Naive B cell (primary cell): ENCODE measurements around the gene HINT1. TPM values are rescaled to one million over a fixed set of nuclear protein-coding genes. Genes with fewer than 3 reads are reported as not detected.
"Not testable (repeated sequence)": the region's sequence is repeated elsewhere in the genome, so short reads cannot be mapped to it uniquely, and the experiment has no call there.

Experiments used
- ATAC-seq, 2 donors: fragments of 150-1000 bp; cut with Tn5 transposase; 2 replicates each; pipeline ENCODE4 v1.10.0; 2021; ENCODE audit warnings: low read depth in 2 of 2, mild to moderate bottlenecking in 2 of 2, moderate library complexity in 2 of 2
- DNase-seq: peaks from one replicate; pipeline ENCODE4 v3.0.0; 2022
- H3K27ac Mint-ChIP-seq, 6 donors: one replicate each; pipeline ENCODE4 v1.8.0; 2020 to 2022; ENCODE audit warnings: mild to moderate bottlenecking in 6 of 6, mixed read lengths in 6 of 6, moderate library complexity in 5 of 6, inconsistent platforms in 2 of 6
- H3K27me3 Mint-ChIP-seq, 3 donors: one replicate each; pipeline ENCODE4 v1.8.0; 2021 to 2022; ENCODE audit warnings: mixed read lengths in 3 of 3, mild to moderate bottlenecking in 1 of 3
- H3K36me3 Mint-ChIP-seq, 2 donors: one replicate each; pipeline ENCODE4 v1.8.0; 2020 to 2022; ENCODE audit warnings: mixed read lengths in 2 of 2, inconsistent platforms in 1 of 2, mild to moderate bottlenecking in 1 of 2
- H3K4me1 Mint-ChIP-seq, 3 donors: one replicate each; pipeline ENCODE4 v1.8.0; 2020 to 2022; ENCODE audit warnings: mixed read lengths in 3 of 3, inconsistent platforms in 1 of 3, mild to moderate bottlenecking in 1 of 3, moderate library complexity in 1 of 3
- H3K4me3 Mint-ChIP-seq, 8 donors: one replicate each; pipeline ENCODE4 v1.8.0; 2020 to 2022; ENCODE audit warnings: mild to moderate bottlenecking in 8 of 8, mixed read lengths in 8 of 8, moderate library complexity in 8 of 8, inconsistent platforms in 2 of 8
- H3K9me3 Mint-ChIP-seq, 7 donors: one replicate each; pipeline ENCODE4 v1.8.0; 2020 to 2022; ENCODE audit warnings: mixed read lengths in 7 of 7, mild to moderate bottlenecking in 5 of 7, inconsistent platforms in 2 of 7, moderate library complexity in 1 of 7
- polyA plus RNA-seq, 6 donors: library from polyadenylated mRNA; unstranded; fragments of 300-500 nt; fragmentation: Illumina TruSeq; gene quantifications; one replicate each; pipeline ENCODE4 v1.2.3, GENCODE V29; 2021; ENCODE audit warnings: low read depth in 6 of 6

HINT1 gene
- polyA plus RNA-seq, 6 donors from 2014 or later = 346 to 502 (median 420) TPM

- no peaks in the 10 kb centered on the region for H3K4me1 Mint-ChIP-seq
- DNase-seq (no peak), ATAC-seq (no peak)
- H3K27ac Mint-ChIP-seq = peak overlapping the region in 4 of 6 donors; percentile 33 to 86 (median 58)
- no peak overlapping the region for H3K4me3 Mint-ChIP-seq
- H3K36me3 Mint-ChIP-seq = peaks cover 0 to 5% of the 10 kb centered on the region in 2 donors
- H3K27me3 Mint-ChIP-seq = no peaks in the 10 kb centered on the region
- H3K9me3 Mint-ChIP-seq = no peaks in the 10 kb centered on the region
Measured at GRCh38 chr5:131195696-131196095, 30.6 kb upstream of the HINT1 start.

GRCh38 chr5:131194725-131195124, 29.7 kb upstream of the HINT1 start:
- no peak for DNase-seq
- no peak overlapping the region for H3K4me3 Mint-ChIP-seq
- H3K36me3 Mint-ChIP-seq = peaks cover 1 to 5% of the 10 kb centered on the region in 2 donors
- no peaks in the 10 kb centered on the region for H3K4me1 Mint-ChIP-seq
- no peaks in the 10 kb centered on the region for H3K27me3 Mint-ChIP-seq
- no peaks in the 10 kb centered on the region for H3K9me3 Mint-ChIP-seq
- peak overlapping the region in 5 of 6 donors; percentile 41 to 69 (median 57) for H3K27ac Mint-ChIP-seq
- ATAC-seq = no peak

GRCh38 chr5:131193897-131194296, 28.8 kb upstream of the HINT1 start:
- H3K27ac Mint-ChIP-seq, ATAC-seq, H3K4me3 Mint-ChIP-seq, H3K27me3 Mint-ChIP-seq, H3K36me3 Mint-ChIP-seq, H3K4me1 Mint-ChIP-seq, DNase-seq, H3K9me3 Mint-ChIP-seq: not testable (repeated sequence)

GRCh38 chr5:131193106-131193505, 28.1 kb upstream of the HINT1 start:
- no peak for ATAC-seq
- Mint-ChIP-seq H3K9me3 (no peaks in the 10 kb centered on the region), H3K27ac (peak overlapping the region in 1 of 6 donors; percentile 41), H3K4me1 (no peaks in the 10 kb centered on the region), H3K4me3 (no peak overlapping the region), H3K36me3 (peaks cover 5 to 7% of the 10 kb centered on the region in 2 donors), H3K27me3 (no peaks in the 10 kb centered on the region)
- no peak for DNase-seq

GRCh38 chr5:131186561-131187256, 21.7 kb upstream of the HINT1 start:
- Mint-ChIP-seq H3K4me3 (no peak overlapping the region), H3K36me3 (peaks cover 18 to 19% of the 10 kb centered on the region in 2 donors), H3K27ac (no peak overlapping the region), H3K27me3 (no peaks in the 10 kb centered on the region), H3K9me3 (no peaks in the 10 kb centered on the region), H3K4me1 (no peaks in the 10 kb centered on the region)
- ATAC-seq (no peak), DNase-seq (no peak)

GRCh38 chr5:131185523-131186104, 20.6 kb upstream of the HINT1 start:
- no peaks in the 10 kb centered on the region for H3K9me3 Mint-ChIP-seq
- H3K4me3 Mint-ChIP-seq = peak overlapping the region in 1 of 8 donors; percentile 42
- H3K27ac Mint-ChIP-seq = no peak overlapping the region
- H3K36me3 Mint-ChIP-seq = peaks cover 18 to 19% of the 10 kb centered on the region in 2 donors
- no peaks in the 10 kb centered on the region for H3K4me1 Mint-ChIP-seq
- DNase-seq = no peak
- no peaks in the 10 kb centered on the region for H3K27me3 Mint-ChIP-seq
- ATAC-seq = no peak

- peaks cover 4 to 9% (median 8%) of the 10 kb centered on the region in 3 donors for H3K4me1 Mint-ChIP-seq
- H3K27me3 Mint-ChIP-seq = no peaks in the 10 kb centered on the region
- ATAC-seq = no peak
- no peak for DNase-seq
- H3K9me3 Mint-ChIP-seq = no peaks in the 10 kb centered on the region
- peaks cover 11 to 15% of the 10 kb centered on the region in 2 donors for H3K36me3 Mint-ChIP-seq
- no peak overlapping the region for H3K27ac Mint-ChIP-seq
- H3K4me3 Mint-ChIP-seq = no peak overlapping the region
Measured at GRCh38 chr5:131182839-131183238, 17.8 kb upstream of the HINT1 start.

- no peak for ATAC-seq
- Mint-ChIP-seq H3K4me3 (no peak overlapping the region), H3K9me3 (no peaks in the 10 kb centered on the region), H3K4me1 (peaks cover 11 to 18% (median 15%) of the 10 kb centered on the region in 3 donors), H3K36me3 (peaks cover 10 to 15% of the 10 kb centered on the region in 2 donors), H3K27ac (no peak overlapping the region), H3K27me3 (no peaks in the 10 kb centered on the region)
- DNase-seq = no peak
Measured at GRCh38 chr5:131180407-131180806, 15.4 kb upstream of the HINT1 start.

GRCh38 chr5:131171276-131171810, 6.3 kb upstream of the HINT1 start:
- Mint-ChIP-seq H3K27ac (peak overlapping the region; percentile 93 to 98 (median 96)), H3K4me1 (peaks cover 32 to 46% (median 42%) of the 10 kb centered on the region in 3 donors), H3K36me3 (no peaks in the 10 kb centered on the region), H3K4me3 (peak overlapping the region; percentile 93 to 100 (median 98)), H3K9me3 (no peaks in the 10 kb centered on the region), H3K27me3 (no peaks in the 10 kb centered on the region)
- ATAC-seq (no peak), DNase-seq (no peak)

GRCh38 chr5:131170540-131171275, 5.7 kb upstream of the HINT1 start, which contains the start of gene LYRM7:
TSS of gene LYRM7 (plus strand) at chr5:131170944. CDS start at chr5:131171021, 77 bp downstream.
- no peaks in the 10 kb centered on the region for H3K36me3 Mint-ChIP-seq
- peak within 1 kb of the TSS; percentile 93 to 100 (median 98) for H3K4me3 Mint-ChIP-seq
- H3K27ac Mint-ChIP-seq = peak within 1 kb of the TSS; percentile 93 to 98 (median 96)
- no peaks in the 10 kb centered on the region for H3K27me3 Mint-ChIP-seq
- DNase-seq (peak; percentile 95), ATAC-seq (peak; percentile 91)
- no peaks in the 10 kb centered on the region for H3K9me3 Mint-ChIP-seq
- peaks cover 37 to 52% (median 42%) of the 10 kb centered on the region in 3 donors for H3K4me1 Mint-ChIP-seq

GRCh38 chr5:131169810-131170539, 4.9 kb upstream of the HINT1 start:
- no peak for ATAC-seq
- no peaks in the 10 kb centered on the region for H3K9me3 Mint-ChIP-seq
- peak overlapping the region; percentile 92 to 98 (median 96) for H3K27ac Mint-ChIP-seq
- no peak for DNase-seq
- peak overlapping the region; percentile 93 to 100 (median 98) for H3K4me3 Mint-ChIP-seq
- no peaks in the 10 kb centered on the region for H3K36me3 Mint-ChIP-seq
- peaks cover 43 to 57% (median 47%) of the 10 kb centered on the region in 3 donors for H3K4me1 Mint-ChIP-seq
- H3K27me3 Mint-ChIP-seq = no peaks in the 10 kb centered on the region

- peaks cover 44 to 54% (median 47%) of the 10 kb centered on the region in 3 donors for H3K4me1 Mint-ChIP-seq
- no peaks in the 10 kb centered on the region for H3K36me3 Mint-ChIP-seq
- peak overlapping the region in 3 of 8 donors; percentile 15 to 88 (median 37) for H3K4me3 Mint-ChIP-seq
- H3K9me3 Mint-ChIP-seq = no peaks in the 10 kb centered on the region
- ATAC-seq (no peak), DNase-seq (no peak)
- H3K27ac Mint-ChIP-seq = peak overlapping the region in 1 of 6 donors; percentile 59
- no peaks in the 10 kb centered on the region for H3K27me3 Mint-ChIP-seq
Measured at GRCh38 chr5:131167615-131168014, 2.6 kb upstream of the HINT1 start.
